Activated B cell treated with CpG ODN at 0.5 μM for 24 hours (primary cell): ENCODE measurements around the gene TPCN1. TPM values are rescaled to one million over a fixed set of nuclear protein-coding genes. Genes with fewer than 3 reads are reported as not detected.

Experiments
- ATAC-seq: fragments of 200-7000 bp; cut with Tn5 transposase; one replicate; pipeline ENCODE4 v1.10.0; 2021; ENCODE audit warnings: low read depth, mild to moderate bottlenecking, moderate library complexity
- CTCF ChIA-PET: fragments of 350-600 bp; sonication (Branson Sonifier 250); formaldehyde crosslinking; loops from one replicate; lab custom pipeline; 2021; ENCODE audit warnings: antibody characterized with exemption; lab: Charles Lee
- POLR2A ChIA-PET: fragments of 350-600 bp; sonication (Branson Sonifier 250); formaldehyde crosslinking; loops from one replicate; lab custom pipeline; 2021; ENCODE audit warnings: antibody characterized with exemption; lab: Charles Lee
- DNase-seq: peaks from one replicate; pipeline ENCODE4 v3.0.0; 2022
- H3K27ac Mint-ChIP-seq: one replicate; pipeline ENCODE4 v1.8.0; 2020; ENCODE audit warnings: mixed read lengths
- H3K27me3 Mint-ChIP-seq: one replicate; pipeline ENCODE4 v1.8.0; 2021; ENCODE audit warnings: mixed read lengths
- H3K36me3 Mint-ChIP-seq: one replicate; pipeline ENCODE4 v1.8.0; 2021; ENCODE audit warnings: low read depth, mixed read lengths
- H3K4me1 Mint-ChIP-seq: one replicate; pipeline ENCODE4 v1.8.0; 2021; ENCODE audit warnings: mixed read lengths
- H3K4me3 Mint-ChIP-seq: one replicate; pipeline ENCODE4 v1.8.0; 2020; ENCODE audit warnings: mild to moderate bottlenecking, mixed read lengths
- H3K9me3 Mint-ChIP-seq: one replicate; pipeline ENCODE4 v1.8.0; 2020; ENCODE audit warnings: mixed read lengths
- intact Hi-C: fragments of 100-400 bp; cut with micrococcal nuclease; formaldehyde crosslinking; loops from one replicate; pipeline ENCODE4 v1.15.1; 2024
- total RNA-seq: library from RNA; stranded (reverse); gene quantifications from 2 replicates; pipeline ENCODE4 v1.2.3, GENCODE V29; 2022
- TF ChIP-seq, protein P1 (sequence below): fragments of 200-600 bp; IDR thresholded peaks from one replicate; pipeline ENCODE4 v1.8.0; 2022; ENCODE audit warnings: antibody characterized with exemption, mild to moderate bottlenecking

Gene TPCN1
- total RNA-seq, 1 donor from 2014 or later = 126 TPM

GRCh38 chr12:113315358-113315757, 94.1 kb downstream of the TPCN1 start:
- POLR2A ChIA-PET = interaction anchor here (0.7 kb wide), 1 partner anchor 13 kb away, joined by 4 read pairs; no protein-coding TSS in a partner anchor
- H3K9me3 Mint-ChIP-seq = no peaks in the 10 kb centered on the region
- ATAC-seq = no peak
- TF ChIP-seq, protein P1, sequence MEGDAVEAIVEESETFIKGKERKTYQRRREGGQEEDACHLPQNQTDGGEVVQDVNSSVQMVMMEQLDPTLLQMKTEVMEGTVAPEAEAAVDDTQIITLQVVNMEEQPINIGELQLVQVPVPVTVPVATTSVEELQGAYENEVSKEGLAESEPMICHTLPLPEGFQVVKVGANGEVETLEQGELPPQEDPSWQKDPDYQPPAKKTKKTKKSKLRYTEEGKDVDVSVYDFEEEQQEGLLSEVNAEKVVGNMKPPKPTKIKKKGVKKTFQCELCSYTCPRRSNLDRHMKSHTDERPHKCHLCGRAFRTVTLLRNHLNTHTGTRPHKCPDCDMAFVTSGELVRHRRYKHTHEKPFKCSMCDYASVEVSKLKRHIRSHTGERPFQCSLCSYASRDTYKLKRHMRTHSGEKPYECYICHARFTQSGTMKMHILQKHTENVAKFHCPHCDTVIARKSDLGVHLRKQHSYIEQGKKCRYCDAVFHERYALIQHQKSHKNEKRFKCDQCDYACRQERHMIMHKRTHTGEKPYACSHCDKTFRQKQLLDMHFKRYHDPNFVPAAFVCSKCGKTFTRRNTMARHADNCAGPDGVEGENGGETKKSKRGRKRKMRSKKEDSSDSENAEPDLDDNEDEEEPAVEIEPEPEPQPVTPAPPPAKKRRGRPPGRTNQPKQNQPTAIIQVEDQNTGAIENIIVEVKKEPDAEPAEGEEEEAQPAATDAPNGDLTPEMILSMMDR = no peak
- peaks cover 72% of the 10 kb centered on the region for H3K36me3 Mint-ChIP-seq
- no peaks in the 10 kb centered on the region for H3K27me3 Mint-ChIP-seq
- DNase-seq = no peak
- H3K4me1 Mint-ChIP-seq = no peaks in the 10 kb centered on the region
- CTCF ChIA-PET = no interaction called here
- H3K4me3 Mint-ChIP-seq = no peak overlapping the region
- intact Hi-C loops = no loop called here
- no peak overlapping the region for H3K27ac Mint-ChIP-seq

DNA sequence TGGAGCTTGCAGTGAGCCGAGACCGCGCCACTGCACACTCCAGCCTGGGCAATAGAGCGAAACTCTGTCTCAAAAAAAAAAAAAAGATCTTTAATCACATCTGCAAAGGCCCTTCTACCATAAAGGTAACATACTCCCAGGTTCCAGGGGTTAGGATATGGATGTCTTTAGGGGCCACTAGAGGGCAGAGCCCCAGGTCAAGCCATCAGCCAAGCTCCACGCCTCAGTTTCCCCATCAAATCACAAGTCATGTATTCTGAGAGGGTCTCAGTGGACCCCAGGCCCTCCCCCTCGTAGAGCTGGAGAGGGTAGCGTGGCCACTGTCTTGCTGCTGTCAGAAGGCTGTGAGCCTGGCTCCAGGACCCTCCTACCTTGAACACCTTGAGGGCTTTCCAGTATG, 94.9 kb downstream of the TPCN1 start:
- Mint-ChIP-seq H3K36me3 (peaks cover 72% of the 10 kb centered on the region), H3K4me1 (no peaks in the 10 kb centered on the region), H3K27ac (no peak overlapping the region), H3K9me3 (no peaks in the 10 kb centered on the region), H3K4me3 (no peak overlapping the region), H3K27me3 (no peaks in the 10 kb centered on the region)
- intact Hi-C loops = no loop called here
- CTCF ChIA-PET = no interaction called here
- ATAC-seq = no peak
- TF ChIP-seq, protein P1 = no peak
- DNase-seq = no peak
- POLR2A ChIA-PET = interaction anchor here (0.7 kb wide), 1 partner anchor 12 kb away, joined by 4 read pairs; no protein-coding TSS in a partner anchor

- Mint-ChIP-seq H3K27ac (no peak overlapping the region), H3K9me3 (no peaks in the 10 kb centered on the region), H3K4me1 (no peaks in the 10 kb centered on the region), H3K4me3 (no peak overlapping the region), H3K27me3 (no peaks in the 10 kb centered on the region), H3K36me3 (peaks cover 70% of the 10 kb centered on the region)
- DNase-seq (no peak), ATAC-seq (no peak)
- ChIA-PET CTCF (no interaction called here), POLR2A (no interaction called here)
- intact Hi-C loops = no loop called here
- TF ChIP-seq, protein P1 = no peak
Measured at GRCh38 chr12:113317122-113317521, 95.9 kb downstream of the TPCN1 start.

GRCh38 chr12:113318046-113318656, 96.9 kb downstream of the TPCN1 start:
- no peaks in the 10 kb centered on the region for H3K4me1 Mint-ChIP-seq
- H3K27ac Mint-ChIP-seq = no peak overlapping the region
- TF ChIP-seq, protein P1 = no peak
- no peak for DNase-seq
- no peak for ATAC-seq
- intact Hi-C loops = no loop called here
- peaks cover 73% of the 10 kb centered on the region for H3K36me3 Mint-ChIP-seq
- peaks cover 3% of the 10 kb centered on the region for H3K9me3 Mint-ChIP-seq
- H3K4me3 Mint-ChIP-seq = no peak overlapping the region
- no peaks in the 10 kb centered on the region for H3K27me3 Mint-ChIP-seq
- ChIA-PET POLR2A (no interaction called here), CTCF (no interaction called here)

DNA sequence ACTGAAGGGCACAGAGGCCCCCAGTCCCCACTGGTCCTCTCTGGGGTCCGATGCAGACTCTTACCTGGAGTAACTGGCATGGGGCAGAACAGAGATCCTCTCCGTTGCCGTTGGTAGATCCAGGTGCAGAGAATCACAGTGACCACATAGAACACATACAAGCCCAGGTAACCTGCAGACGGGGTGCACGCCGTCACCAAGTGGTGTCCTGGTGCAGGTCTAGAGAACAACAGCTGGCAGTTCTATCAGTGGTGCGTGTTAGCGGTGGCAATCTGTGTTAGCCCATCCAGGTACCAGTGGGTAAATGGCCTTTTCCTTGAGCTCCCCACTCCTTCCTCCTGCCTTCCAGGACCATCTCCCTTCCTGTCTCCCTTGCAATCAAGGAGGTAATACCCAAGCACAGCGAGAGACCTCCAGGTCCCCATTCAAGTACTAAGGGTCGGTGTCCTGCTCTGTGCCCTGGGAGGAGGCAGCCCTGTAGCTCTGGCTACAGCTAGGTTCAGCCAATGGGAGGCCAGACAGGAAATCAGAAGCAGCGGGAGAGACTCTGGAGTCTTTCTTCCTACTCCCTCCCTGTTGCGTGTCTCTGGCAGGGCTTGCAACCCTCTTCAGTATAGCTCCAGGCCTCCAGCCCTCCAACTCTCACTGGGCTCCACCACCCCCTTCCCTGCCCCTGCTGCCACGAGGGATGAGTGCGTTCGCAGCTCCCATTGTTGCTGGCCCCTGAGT, 97.8 kb downstream of the TPCN1 start:
- no peak overlapping the region for H3K4me3 Mint-ChIP-seq
- TF ChIP-seq, protein P1 = no peak
- H3K27me3 Mint-ChIP-seq = no peaks in the 10 kb centered on the region
- peaks cover 3% of the 10 kb centered on the region for H3K9me3 Mint-ChIP-seq
- intact Hi-C loops = no loop called here
- no peaks in the 10 kb centered on the region for H3K4me1 Mint-ChIP-seq
- POLR2A ChIA-PET = no interaction called here
- H3K36me3 Mint-ChIP-seq = peaks cover 74% of the 10 kb centered on the region
- ATAC-seq (no peak), DNase-seq (no peak)
- no peak overlapping the region for H3K27ac Mint-ChIP-seq
- CTCF ChIA-PET = no interaction called here
